AG04449 (cell line): ENCODE measurements around the gene DPP7.
"Not testable (repeated sequence)": the region's sequence is repeated elsewhere in the genome, so short reads cannot be mapped to it uniquely, and the experiment has no call there.

Experiments used
- CTCF ChIA-PET: fragments of 350-600 bp; formaldehyde crosslinking; extraction: SDS; loops from one replicate; lab custom pipeline; 2021; ENCODE audit warnings: antibody characterized with exemption; lab: Yijun Ruan, JAX
- POLR2A ChIA-PET: fragments of 400-600, 350-600 bp; formaldehyde crosslinking; extraction: SDS; loops from one replicate; lab custom pipeline; 2020; ENCODE audit warnings: antibody characterized with exemption, inconsistent platforms; lab: Yijun Ruan, JAX
- DNase-seq: peaks from one replicate; pipeline ENCODE4 v3.0.0-alpha.2; 2010; ENCODE audit warnings: low read depth, low spot score
- H3K4me3 ChIP-seq: 2 replicates; pipeline ENCODE4 v1.5.1; 2011; ENCODE audit warnings: low read depth, mild to moderate bottlenecking, control low read depth, low read length
- TF ChIP-seq, protein P1 (sequence below): IDR thresholded peaks from one replicate; pipeline ENCODE4 v1.5.1; 2011; ENCODE audit warnings: mild to moderate bottlenecking, moderate library complexity, low read length, control low read depth, inconsistent platforms; ENCODE audit not compliant: insufficient read depth; ENCODE audit errors: missing control alignments

DPP7 gene

DNA sequence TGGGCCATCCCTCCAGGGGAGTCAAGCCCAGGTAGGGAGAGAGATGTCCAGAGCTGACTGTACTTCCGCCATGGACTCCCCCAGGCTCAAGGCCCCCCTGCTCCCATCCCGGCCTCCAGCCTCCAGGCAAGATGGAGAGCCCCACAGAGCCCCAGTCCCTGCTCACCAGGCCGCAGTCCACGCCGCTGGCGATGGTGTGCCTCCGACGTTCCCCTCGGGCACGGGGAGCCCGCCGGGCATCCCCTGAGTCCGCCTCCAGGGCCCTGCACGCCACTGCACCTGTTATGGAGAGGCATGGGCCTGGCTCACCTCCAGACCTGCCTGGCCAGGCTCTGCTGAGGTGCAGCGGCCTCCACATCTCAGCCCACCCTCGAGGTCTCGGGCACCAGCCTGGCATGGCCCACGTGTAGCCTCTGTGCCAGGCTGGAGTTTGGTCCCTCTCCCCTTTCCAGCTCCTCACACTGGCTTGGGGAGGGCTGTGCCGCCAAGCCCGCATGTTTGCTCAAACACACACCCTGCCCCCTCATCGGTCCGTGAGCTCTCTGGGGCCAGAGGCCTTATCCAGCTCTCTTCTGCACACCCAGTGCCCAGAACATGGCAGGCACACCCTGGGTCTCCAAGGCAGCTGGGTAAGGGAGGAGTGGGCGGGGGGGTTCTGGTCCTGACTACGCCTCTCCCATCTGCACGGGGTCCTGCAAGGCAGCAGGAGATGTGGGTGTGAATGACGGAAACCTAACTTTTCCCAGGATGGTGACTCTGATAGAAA, 48.3 kb downstream of the DPP7 start:
- TF ChIP-seq, protein P1, sequence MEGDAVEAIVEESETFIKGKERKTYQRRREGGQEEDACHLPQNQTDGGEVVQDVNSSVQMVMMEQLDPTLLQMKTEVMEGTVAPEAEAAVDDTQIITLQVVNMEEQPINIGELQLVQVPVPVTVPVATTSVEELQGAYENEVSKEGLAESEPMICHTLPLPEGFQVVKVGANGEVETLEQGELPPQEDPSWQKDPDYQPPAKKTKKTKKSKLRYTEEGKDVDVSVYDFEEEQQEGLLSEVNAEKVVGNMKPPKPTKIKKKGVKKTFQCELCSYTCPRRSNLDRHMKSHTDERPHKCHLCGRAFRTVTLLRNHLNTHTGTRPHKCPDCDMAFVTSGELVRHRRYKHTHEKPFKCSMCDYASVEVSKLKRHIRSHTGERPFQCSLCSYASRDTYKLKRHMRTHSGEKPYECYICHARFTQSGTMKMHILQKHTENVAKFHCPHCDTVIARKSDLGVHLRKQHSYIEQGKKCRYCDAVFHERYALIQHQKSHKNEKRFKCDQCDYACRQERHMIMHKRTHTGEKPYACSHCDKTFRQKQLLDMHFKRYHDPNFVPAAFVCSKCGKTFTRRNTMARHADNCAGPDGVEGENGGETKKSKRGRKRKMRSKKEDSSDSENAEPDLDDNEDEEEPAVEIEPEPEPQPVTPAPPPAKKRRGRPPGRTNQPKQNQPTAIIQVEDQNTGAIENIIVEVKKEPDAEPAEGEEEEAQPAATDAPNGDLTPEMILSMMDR: no peak
- no peak for DNase-seq
- H3K4me3 ChIP-seq: no peak overlapping the region
- CTCF ChIA-PET: interaction anchor here (0.6 to 21.0 kb wide), 11 partner anchors 7 to 279 kb away, joined by 3 to 364 read pairs (median 18); partner anchors contain the start of genes ABCA2, ENTPD2, FUT7 and MAN1B1
- POLR2A ChIA-PET: no interaction called here

DNA sequence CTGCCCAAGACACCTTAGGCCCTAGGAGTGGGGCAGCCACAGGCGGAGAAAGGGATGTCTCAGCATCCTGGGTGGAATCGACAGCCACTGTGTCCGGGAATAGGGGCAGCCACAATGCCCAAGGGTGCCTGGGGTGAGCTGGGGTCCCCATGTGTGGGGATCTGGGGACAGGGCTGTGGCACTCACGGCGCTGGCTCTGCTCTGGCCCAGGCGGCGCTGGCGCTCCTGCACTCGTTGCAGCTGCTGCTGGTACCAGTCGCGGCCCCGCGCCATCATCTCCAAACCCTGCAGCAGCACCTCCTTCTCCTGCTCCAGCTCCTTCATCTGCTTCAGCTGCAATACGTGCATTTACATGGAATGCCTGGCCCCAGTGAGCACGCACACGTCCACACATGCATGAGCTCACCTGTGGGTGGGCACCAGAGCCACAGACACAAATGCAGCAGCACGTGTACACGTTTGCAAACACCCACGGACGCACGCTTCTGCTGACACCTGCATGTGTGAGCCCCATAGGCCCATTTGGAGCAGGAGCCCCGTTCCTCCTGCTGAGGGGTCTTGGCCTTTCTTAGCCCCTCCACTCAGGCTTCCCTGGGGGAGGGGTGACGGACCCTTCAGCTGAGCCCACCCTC, 49.1 kb downstream of the DPP7 start:
- ChIA-PET POLR2A (no interaction called here), CTCF (interaction anchor here (1.0 to 21.0 kb wide), 10 partner anchors 6 to 278 kb away, joined by 3 to 364 read pairs (median 34); partner anchors contain the start of genes ABCA2, ENTPD2, FUT7 and MAN1B1)
- no peak for DNase-seq
- H3K4me3 ChIP-seq: no peak overlapping the region
- TF ChIP-seq, protein P1: no peak

DNA sequence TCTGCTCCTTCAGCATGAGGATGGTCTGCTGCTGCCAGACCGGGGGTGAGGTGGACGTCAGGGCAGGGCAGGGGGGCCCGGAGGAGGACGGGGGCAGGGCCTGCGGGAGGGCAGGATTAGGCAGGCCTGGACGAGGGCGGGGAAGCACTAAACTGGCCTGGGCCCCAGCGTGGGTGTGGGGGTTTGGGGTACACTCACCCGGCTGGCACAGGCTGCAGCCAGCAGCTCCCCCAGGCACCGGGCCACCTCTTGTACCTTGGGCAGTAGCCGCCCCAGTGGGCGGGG, 49.7 kb downstream of the DPP7 start:
- H3K4me3 ChIP-seq: no peak overlapping the region
- POLR2A ChIA-PET: no interaction called here
- no peak for DNase-seq
- CTCF ChIA-PET: interaction anchor here (1.2 to 21.0 kb wide), 16 partner anchors 8 to 287 kb away, joined by 3 to 364 read pairs (median 6); partner anchors contain the start of genes ABCA2, ENTPD2, FUT7 and MAN1B1
- TF ChIP-seq, protein P1: no peak

DNA sequence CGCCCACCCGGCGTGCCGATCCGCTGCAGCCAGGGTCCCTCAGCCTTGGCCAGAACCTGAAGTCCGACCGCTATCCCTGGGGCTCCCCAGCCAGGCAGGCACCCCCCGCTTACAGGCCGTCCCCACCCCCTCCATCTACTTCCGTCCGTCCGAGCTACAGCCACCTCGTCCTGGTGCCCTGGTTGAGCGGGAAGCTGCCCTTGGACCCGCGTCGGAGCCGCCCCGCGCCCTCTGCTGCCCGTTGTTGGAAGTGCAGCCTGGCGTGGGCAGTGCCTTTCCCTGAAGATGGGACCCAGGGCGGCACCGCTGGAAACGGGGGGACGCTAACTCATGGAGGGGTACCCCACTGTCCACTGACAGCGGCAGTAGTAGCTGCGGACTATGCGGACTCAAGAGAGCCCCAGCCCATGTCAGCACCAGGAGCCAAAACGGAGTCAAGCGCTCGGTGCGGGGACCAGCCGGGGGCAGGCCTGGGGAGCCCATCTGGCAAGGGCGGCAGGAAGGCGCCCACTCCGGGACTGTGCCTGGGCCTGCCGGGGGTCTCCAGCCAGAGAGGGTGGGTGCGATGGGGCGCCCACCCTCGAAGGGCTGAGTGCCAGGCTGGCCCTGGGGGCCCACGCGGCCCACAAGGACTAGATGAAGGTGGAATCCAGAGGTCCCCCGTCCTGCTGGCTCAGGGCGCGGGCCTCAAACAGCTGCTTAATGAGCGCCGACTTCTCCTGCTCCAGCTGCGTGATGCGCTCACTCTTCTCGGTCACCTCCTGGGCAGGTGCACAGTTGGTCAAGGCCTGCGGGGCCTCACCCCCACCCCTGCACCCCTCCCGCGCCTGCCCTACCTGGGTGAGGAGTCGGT, 50.3 kb downstream of the DPP7 start:
- no peak overlapping the region for H3K4me3 ChIP-seq
- no peak for DNase-seq
- ChIA-PET POLR2A (interaction anchor here (0.6 kb wide), 1 partner anchor 141 kb away, joined by 4 read pairs; the partner anchor contains the start of gene TMEM203), CTCF (interaction anchor here (0.7 to 21.0 kb wide), 21 partner anchors 8 to 286 kb away, joined by 3 to 364 read pairs (median 4); partner anchors contain the start of genes ABCA2, ENTPD2, FUT7 and MAN1B1)
- TF ChIP-seq, protein P1: peak; percentile 98

DNA sequence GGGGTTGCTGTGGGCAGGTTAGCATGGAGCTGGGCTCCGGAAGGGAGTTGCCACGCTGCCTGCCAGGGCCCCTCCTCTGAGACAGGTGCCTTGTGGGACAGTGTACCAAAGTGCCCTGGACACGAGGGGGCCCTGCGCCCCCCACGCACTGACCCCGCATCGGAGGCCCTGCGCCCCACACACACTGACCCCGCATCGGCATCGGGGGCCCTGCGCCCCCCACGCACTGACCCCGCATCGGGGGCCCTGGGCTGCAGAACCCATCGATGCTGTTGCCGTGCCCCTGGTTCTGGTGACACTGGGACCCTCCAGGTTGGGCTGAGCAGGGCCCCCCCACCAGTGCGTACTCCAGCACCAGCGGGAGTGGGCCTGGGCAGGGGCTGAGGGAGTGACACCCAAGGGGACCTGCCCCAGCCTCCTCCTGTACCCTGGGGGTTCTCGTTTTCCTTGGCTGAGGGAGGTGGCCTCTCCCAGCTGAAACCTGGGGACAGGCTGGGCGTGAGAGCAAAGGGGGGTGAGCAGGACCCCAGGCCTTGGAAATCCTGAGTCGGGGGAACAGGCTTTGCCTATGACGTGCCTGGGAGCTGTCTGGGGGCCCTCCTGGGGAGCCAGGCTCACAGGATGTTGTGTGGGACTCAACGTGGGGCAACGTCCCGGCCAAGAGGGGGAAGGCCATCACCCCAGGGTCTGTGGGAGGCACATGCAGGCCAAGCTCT, 51.1 kb downstream of the DPP7 start:
- ChIA-PET POLR2A (no interaction called here), CTCF (interaction anchor here (0.7 to 21.0 kb wide), 20 partner anchors 9 to 286 kb away, joined by 3 to 364 read pairs (median 4); partner anchors contain the start of genes ABCA2, ENTPD2, FUT7 and MAN1B1)
- no peak for DNase-seq
- H3K4me3 ChIP-seq: no peak overlapping the region
- TF ChIP-seq, protein P1: no peak

DNA sequence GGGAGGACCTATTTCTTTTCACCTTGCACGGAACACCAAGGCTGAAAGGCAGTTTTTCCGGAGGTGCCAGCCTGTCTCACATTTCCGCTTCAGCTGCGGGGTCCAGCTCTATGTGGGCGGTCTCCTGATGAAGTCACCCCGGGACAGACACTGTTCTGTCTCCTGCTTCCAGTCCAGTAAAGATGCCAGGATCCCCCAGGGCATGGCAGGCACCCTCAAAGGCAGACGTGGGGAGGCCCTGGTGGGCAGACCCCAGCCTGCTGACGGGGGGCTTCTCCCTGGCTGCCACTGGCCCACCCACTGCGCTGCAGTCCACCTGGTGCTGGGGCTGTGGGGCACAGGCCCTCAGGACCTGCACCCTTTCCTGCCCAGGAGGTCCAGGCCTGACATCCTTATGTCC, 51.7 kb downstream of the DPP7 start:
- DNase-seq, H3K4me3 ChIP-seq, POLR2A ChIA-PET: not testable (repeated sequence)
- CTCF ChIA-PET: interaction anchor here (2.6 to 21.0 kb wide), 5 partner anchors 11 to 276 kb away, joined by 6 to 364 read pairs (median 208); partner anchors contain the start of genes ABCA2, ENTPD2, FUT7 and MAN1B1
